Measurements from ENCODE around the gene POLA2. TPM values are rescaled to one million over a fixed set of nuclear protein-coding genes. Genes with fewer than 3 reads are reported as not detected.

Gene POLA2
- total RNA-seq, 4 donors from 2014 or later: 3.1 to 14.1 (median 10.4) TPM

GRCh38 chr11:65277631-65278277 lies 16.0 kb downstream of the POLA2 start:
- peaks cover 0 to 27% (median 11%) of the 10 kb centered on the region in 3 donors for H3K4me1 ChIP-seq
- H3K9me3 ChIP-seq: no peaks in the 10 kb centered on the region
- intact Hi-C loops (cut with DNase I): no loop called here
- DNase-seq: no peak
- H3K4me3 ChIP-seq: no peak overlapping the region
- H3K27me3 ChIP-seq: no peaks in the 10 kb centered on the region
- H3K36me3 ChIP-seq: peaks cover 4 to 58% (median 4%) of the 10 kb centered on the region in 3 donors
- no peak overlapping the region for H3K27ac ChIP-seq
- TF ChIP-seq POLR2A (IDR thresholded peaks at IDR 0.05) (no peak), CTCF (IDR thresholded peaks at IDR 0.05) (no peak)
- 78 to 89% methylated on average over 5 of the region's 5 CpGs for WGBS, 2 donors

- intact Hi-C loops (cut with DNase I): no loop called here
- no peak for TF ChIP-seq CTCF (IDR thresholded peaks at IDR 0.05)
- TF ChIP-seq POLR2A (IDR thresholded peaks at IDR 0.05): no peak
- peak overlapping the region in 1 of 4 donors; percentile 3 for H3K27ac ChIP-seq
- H3K36me3 ChIP-seq: peaks cover 4 to 64% (median 4%) of the 10 kb centered on the region in 3 donors
- no peaks in the 10 kb centered on the region for H3K27me3 ChIP-seq
- H3K4me1 ChIP-seq: peaks cover 0 to 27% (median 11%) of the 10 kb centered on the region in 3 donors
- H3K4me3 ChIP-seq: no peak overlapping the region
- WGBS, 2 donors: 87 to 92% methylated on average over 2 of the region's 2 CpGs
- no peaks in the 10 kb centered on the region for H3K9me3 ChIP-seq
- DNase-seq: no peak
These were observed 16.6 kb downstream of the POLA2 start for GRCh38 chr11:65278356-65278755.

- intact Hi-C loops (cut with DNase I): no loop called here
- Histone ChIP-seq H3K4me3 (no peak overlapping the region), H3K36me3 (peaks cover 4 to 73% (median 4%) of the 10 kb centered on the region in 3 donors), H3K9me3 (no peaks in the 10 kb centered on the region), H3K27me3 (no peaks in the 10 kb centered on the region), H3K4me1 (peaks cover 0 to 27% (median 11%) of the 10 kb centered on the region in 3 donors), H3K27ac (peak overlapping the region in 1 of 4 donors; percentile 36)
- TF ChIP-seq CTCF (IDR thresholded peaks at IDR 0.05) (no peak), POLR2A (IDR thresholded peaks at IDR 0.05) (no peak)
- WGBS, 2 donors: 71 to 77% methylated on average over 4 of the region's 4 CpGs
- no peak for DNase-seq
These were observed 17.5 kb downstream of the POLA2 start for GRCh38 chr11:65279279-65279678.

GRCh38 chr11:65279741-65280440 lies 18.1 kb downstream of the POLA2 start:
- TF ChIP-seq POLR2A (IDR thresholded peaks at IDR 0.05) (no peak), CTCF (IDR thresholded peaks at IDR 0.05) (no peak)
- H3K27ac ChIP-seq: peak overlapping the region; percentile 16 to 43 (median 39)
- intact Hi-C loops (cut with DNase I): no loop called here
- H3K9me3 ChIP-seq: no peaks in the 10 kb centered on the region
- no peak for DNase-seq
- peaks cover 0 to 24% (median 11%) of the 10 kb centered on the region in 3 donors for H3K4me1 ChIP-seq
- H3K4me3 ChIP-seq: no peak overlapping the region
- no peaks in the 10 kb centered on the region for H3K27me3 ChIP-seq
- 22 to 31% methylated on average over 5 of the region's 5 CpGs for WGBS, 2 donors
- peaks cover 4 to 79% (median 4%) of the 10 kb centered on the region in 3 donors for H3K36me3 ChIP-seq

- WGBS, 2 donors: 82 to 90% methylated on average over 3 to 4 of the region's 4 CpGs
- H3K27ac ChIP-seq: no peak overlapping the region
- H3K36me3 ChIP-seq: peaks cover 4 to 87% (median 4%) of the 10 kb centered on the region in 3 donors
- TF ChIP-seq CTCF (IDR thresholded peaks at IDR 0.05) (no peak), POLR2A (IDR thresholded peaks at IDR 0.05) (no peak)
- no peaks in the 10 kb centered on the region for H3K9me3 ChIP-seq
- intact Hi-C loops (cut with DNase I): no loop called here
- H3K4me3 ChIP-seq: no peak overlapping the region
- H3K4me1 ChIP-seq: peaks cover 0 to 17% (median 11%) of the 10 kb centered on the region in 3 donors
- H3K27me3 ChIP-seq: no peaks in the 10 kb centered on the region
- DNase-seq: no peak
These were observed 18.9 kb downstream of the POLA2 start for GRCh38 chr11:65280646-65281045.

All from esophagus squamous epithelium (tissue), 5 donors.